Measurements from ENCODE around the gene TIMMDC1.

The TIMMDC1 gene
- total RNA-seq: 45.9 to 54.0 reads per million in 2 donors

DNA sequence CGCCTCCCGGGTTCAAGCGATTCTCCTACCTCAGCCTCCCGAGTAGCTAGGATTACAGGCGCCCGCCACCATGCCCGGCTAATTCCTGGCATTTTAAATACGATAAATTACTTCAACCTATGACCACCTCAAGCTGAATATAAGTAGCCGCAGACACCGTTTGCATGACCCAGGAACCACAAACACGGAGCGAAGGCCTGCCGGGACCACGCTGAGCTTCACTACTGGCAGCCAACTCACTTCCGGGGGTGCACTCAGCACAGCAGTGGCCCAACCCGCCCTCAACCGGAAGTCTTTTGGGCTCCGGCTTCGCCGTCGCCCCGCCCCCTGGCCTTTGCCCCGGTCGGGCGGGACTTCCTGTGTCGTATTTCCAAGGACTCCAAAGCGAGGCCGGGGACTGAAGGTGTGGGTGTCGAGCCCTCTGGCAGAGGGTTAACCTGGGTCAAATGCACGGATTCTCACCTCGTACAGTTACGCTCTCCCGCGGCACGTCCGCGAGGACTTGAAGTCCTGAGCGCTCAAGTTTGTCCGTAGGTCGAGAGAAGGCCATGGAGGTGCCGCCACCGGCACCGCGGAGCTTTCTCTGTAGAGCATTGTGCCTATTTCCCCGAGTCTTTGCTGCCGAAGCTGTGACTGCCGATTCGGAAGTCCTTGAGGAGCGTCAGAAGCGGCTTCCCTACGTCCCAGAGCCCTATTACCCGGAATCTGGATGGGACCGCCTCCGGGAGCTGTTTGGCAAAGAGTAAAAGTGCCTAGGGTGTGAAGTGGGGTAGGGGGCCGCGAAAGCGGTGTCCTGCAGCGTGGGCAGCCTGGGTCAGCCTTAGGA is at the start of gene TIMMDC1:
Gene TIMMDC1, plus strand, starts transcription at position 362 of the 826 bp plus-strand sequence. Its CDS starts 187 bp downstream, at position 549.
- DNase-seq: peak; percentile 88

GRCh38 chr3:119453822-119454221 is 44.5 kb upstream of the TIMMDC1 start:
- DNase-seq: no peak

- DNase-seq: no peak
Observed at GRCh38 chr3:119456469-119456868, 41.9 kb upstream of the TIMMDC1 start.

GRCh38 chr3:119457246-119457645 is 41.1 kb upstream of the TIMMDC1 start:
- no peak for DNase-seq

DNA sequence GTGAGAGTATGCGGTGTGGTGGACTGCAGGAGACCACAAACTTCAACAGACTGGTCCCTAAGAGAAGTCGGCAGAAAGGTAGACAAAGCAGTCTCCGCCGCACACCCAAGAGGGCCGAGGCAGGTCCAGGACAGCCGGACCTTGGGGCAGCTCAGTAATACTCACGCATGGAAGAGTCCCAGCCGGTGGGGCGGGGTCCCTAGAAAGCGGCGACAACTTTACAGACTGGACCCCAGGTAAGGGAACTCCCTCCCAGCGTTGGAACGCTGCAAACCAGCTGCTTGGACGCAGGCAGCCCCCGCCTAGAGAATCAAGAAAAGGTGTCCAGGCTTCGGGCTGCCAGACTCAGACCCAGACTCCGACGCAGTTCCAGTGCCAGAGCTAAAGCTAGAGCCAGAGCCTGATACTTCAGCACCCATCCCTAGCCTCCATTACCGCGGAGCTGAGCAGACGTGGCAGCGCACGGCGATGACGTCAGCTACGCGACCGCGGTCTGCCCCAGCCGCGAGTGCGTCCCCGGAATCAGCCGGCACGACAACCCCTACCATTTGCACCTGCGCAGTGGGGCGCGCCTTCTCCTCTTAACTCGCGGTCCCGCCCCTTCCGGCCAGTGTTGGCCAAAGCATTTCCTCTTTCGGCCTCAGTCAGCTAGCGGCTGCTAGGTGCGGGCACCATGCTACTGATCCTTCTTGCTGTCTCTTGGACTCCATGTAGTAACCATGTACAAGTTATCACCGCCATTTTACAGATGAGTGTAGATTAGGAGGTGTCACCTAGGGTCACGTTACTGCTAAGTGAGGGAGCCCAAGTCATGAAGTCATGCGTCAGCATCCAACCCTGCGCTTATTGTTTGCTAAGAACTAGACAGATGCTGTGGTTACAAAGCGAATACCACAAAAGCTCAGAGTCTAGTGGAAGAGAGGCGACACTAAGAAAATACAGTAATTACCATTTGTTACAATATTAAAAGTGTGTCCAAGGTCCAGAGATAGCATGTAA is 34.9 kb upstream of the TIMMDC1 start, which contains the start of gene TMEM39A:
Gene TMEM39A, minus strand, starts transcription at position 445 of the 999 bp plus-strand sequence. CDS start 1,541 bp downstream, outside the sequence.
- DNase-seq: peak; percentile 99

DNA sequence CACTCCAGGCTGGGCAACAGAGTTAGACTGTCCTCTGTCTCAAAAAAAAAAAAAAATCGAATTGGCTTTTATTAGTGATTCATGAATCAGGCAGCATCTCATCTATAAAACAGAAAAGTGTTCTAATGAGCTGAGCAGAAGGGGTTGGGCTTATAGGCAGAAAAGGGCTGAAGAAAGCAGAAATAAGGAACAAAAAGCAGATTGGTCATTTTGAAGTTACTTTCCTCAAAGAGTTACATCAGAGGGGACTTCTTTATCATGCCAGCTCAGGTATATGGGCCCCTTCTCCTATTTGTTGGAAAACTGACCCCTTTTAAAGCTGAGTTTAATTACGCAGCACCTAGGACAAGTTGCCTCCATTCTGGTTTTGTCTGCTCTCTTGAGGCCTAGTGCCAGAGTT is 30.3 kb upstream of the TIMMDC1 start:
- DNase-seq: no peak

- no peak for DNase-seq
Observed at GRCh38 chr3:119469418-119470189, 28.7 kb upstream of the TIMMDC1 start.

DNA sequence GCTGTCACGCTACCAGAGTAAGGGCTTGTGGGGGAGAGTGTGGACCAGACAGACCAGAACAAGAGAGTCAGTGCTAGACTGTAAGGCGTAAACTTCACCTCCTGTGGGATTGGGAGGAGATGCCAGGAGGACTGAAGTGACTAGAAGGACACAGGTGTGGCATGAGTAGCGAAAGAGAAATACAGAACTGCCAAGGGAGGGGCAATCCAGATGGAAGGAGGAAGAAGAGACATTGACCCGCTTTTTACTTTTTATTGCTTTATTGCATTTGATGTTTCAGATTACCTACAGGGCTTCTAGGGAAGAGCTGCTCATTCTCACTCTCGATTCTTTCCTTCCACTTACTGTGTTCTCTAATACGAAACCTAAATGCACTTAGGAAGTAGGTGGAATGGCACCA is 27.5 kb upstream of the TIMMDC1 start:
- DNase-seq: no peak

- no peak for DNase-seq
Observed at GRCh38 chr3:119481079-119481478, 17.3 kb upstream of the TIMMDC1 start.

- DNase-seq: no peak
Observed at GRCh38 chr3:119483101-119483500, 15.2 kb upstream of the TIMMDC1 start.

DNA sequence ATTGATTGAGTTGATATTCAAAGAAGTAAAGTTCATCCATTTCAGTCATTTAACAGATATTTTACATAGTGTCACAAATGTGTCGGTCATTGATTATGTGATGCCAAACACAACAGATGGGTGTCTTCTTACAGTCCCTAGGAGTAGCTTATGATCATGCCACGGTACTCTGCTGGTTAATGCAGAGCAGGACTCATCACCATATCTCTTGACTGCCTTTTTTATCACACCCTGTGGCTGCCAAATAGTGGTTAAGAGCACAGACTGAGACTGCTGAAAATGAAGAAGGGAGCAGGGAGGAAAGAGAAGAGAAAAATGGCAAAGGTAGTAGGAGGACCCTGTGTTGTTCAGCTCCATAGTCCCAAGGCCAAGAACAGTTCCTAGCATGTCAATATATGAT is 12.8 kb upstream of the TIMMDC1 start:
- DNase-seq: no peak

DNA sequence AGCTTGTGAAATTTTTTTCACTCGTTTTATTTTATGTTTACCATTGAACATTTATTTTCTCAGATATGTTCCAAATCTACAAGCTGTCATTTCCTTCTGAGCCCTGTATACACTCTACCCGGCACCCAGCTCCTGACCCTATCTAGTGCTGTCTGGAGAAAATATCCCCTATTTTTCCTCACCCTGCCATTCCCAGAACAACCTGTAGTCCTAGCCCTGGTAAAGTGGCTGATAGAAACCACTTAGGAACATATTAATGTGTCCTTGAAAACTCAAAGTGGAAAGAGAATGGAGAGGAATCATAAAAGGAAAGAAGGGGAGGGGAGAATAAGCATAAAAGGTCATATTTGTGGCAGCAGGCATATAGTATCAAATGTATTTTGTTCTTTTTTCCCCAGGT is 8.2 kb upstream of the TIMMDC1 start:
- no peak for DNase-seq

- no peak for DNase-seq
Observed at GRCh38 chr3:119492128-119492527, 6.2 kb upstream of the TIMMDC1 start.

GRCh38 chr3:119492810-119493209 is 5.5 kb upstream of the TIMMDC1 start:
- no peak for DNase-seq

GRCh38 chr3:119494597-119494996 is 3.8 kb upstream of the TIMMDC1 start:
- no peak for DNase-seq

DNA sequence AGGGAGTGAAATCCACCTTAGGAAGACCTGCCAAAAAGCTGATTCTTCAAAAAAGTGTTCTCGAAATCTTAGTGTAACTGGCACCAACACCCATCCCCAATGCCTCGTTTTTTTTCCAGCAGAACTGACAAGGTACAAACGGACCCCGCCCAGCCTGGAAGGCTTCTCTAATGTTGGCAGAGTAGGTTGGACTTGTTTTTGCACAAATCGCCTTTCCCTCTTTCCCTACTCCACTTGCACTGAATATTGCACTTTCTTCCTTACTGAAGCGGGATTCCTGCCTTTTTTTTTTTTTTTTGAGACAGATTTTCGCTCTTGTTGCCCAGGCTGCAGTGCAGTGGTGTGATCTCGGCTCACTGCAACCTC is 544 bp upstream of the TIMMDC1 start:
- no peak for DNase-seq

DNA sequence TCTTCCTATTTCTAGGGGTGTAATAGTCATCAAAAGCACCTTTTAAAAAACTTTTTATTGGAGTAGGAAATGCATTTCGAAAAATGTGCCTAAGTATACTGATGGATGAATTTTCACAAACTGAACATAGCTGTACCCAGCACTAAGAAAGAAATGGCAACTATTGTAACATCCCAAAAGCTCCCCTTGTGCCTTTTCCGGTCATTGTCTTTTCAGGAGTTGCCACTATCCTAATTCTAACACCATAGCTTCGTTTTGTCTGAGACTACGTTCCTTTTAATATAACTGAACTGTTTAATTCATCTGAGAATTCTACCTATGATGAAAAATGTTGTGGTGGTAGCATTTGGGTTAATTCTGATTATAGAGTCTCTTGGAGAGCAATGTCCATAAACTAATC is 1.9 kb downstream of the TIMMDC1 start:
- no peak for DNase-seq

DNA sequence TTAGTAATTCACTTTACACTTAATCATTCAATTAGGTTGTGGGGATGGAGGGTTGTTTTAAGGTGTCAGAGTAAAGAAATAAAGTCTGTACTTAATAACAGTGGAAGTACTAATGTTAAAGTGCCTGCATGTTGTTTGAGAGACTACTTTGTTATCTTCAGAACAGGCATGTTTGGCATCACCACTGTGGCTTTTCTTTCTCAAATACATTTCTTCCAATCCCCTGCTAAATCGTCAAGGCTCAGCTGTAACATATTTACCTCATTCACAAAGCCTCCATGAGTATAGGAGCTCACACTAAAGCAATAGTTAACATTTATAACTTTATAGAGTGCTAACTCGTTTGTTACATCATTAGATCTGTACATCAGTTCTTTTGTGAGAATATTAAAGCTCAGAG is 2.6 kb downstream of the TIMMDC1 start:
- DNase-seq: no peak

DNA sequence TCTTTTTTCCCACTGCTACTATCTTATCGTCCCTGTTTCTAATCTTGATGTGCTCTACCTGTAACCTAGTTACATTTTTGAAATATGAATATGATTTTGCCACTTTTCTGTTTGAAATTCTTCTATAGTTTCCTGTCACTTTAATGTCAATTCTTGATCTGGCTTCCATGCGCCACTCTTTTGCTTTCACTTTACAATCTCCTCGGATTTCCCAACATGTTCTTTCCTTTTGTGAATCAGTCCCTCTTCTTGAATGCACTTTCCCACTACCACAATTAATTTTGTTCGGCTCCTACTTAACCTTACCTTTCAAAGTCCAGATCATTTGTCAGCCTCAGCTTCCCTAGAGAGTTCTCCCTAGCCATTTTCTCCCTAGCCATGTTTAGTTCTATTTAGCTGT is 8.3 kb downstream of the TIMMDC1 start:
- no peak for DNase-seq

GRCh38 chr3:119507404-119507803 is 9.1 kb downstream of the TIMMDC1 start:
- no peak for DNase-seq

DNA sequence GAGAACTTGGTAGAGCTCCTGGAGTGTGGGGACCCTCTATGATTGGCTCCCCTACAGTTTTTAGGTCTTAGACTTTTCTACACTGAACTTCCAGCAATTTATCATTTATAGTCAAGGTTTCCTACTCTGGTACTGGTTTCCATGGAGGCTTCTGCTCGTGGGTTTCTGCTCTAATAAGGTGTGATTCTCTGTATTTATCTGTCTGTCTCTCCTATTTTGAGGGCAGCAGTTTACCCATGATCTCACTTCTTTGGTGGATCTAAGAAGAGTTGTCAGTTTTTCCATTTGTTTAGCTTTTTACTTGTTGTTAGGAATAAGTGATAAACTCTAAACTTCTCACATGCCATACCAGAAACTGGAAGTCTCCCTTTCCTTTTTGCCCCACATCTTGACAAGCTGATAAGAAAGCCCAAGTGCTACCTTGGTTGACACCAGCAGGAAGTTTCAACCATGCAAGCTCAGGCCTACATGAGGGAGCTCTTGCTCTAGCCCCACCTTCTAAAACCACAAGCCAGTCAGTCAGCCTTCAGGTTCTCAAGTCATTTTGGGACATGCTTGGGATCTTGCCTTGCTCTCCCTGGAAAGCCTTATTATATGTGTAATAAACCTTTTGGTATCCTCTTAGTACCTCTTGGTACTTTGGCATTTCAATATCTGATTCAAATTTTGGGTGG is 10.0 kb downstream of the TIMMDC1 start:
- DNase-seq: no peak

GRCh38 chr3:119510690-119511089 is 12.3 kb downstream of the TIMMDC1 start:
- DNase-seq: no peak
